ENCODE measurements around the gene SLC22A31.
"Not testable (repeated sequence)": the region's sequence is repeated elsewhere in the genome, so short reads cannot be mapped to it uniquely, and the experiment has no call there.

DNA sequence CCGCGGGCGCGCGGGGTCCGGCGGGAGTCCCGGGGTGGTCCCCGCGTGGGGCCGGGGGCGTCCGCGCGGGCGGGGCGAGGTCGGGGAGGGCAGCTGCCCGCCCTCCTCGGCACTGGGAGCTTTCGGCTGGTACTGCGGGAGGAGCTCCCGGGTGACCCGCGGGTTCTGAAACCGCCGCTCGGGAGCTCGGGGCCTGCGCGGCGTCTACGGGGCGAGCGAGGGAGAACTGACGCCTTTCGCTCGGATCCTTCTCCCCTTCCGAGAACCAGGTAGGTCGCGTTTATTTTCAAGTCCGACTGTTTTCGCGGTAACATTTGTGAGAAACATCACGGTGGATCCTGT lies 47.4 kb upstream of the SLC22A31 start:
- TF ChIP-seq, protein P1, sequence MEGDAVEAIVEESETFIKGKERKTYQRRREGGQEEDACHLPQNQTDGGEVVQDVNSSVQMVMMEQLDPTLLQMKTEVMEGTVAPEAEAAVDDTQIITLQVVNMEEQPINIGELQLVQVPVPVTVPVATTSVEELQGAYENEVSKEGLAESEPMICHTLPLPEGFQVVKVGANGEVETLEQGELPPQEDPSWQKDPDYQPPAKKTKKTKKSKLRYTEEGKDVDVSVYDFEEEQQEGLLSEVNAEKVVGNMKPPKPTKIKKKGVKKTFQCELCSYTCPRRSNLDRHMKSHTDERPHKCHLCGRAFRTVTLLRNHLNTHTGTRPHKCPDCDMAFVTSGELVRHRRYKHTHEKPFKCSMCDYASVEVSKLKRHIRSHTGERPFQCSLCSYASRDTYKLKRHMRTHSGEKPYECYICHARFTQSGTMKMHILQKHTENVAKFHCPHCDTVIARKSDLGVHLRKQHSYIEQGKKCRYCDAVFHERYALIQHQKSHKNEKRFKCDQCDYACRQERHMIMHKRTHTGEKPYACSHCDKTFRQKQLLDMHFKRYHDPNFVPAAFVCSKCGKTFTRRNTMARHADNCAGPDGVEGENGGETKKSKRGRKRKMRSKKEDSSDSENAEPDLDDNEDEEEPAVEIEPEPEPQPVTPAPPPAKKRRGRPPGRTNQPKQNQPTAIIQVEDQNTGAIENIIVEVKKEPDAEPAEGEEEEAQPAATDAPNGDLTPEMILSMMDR (conservative IDR thresholded peaks at IDR 0.05; ENCODE audit: low read depth, low read length), result not testable (repeated sequence)
- not testable (repeated sequence) for TF ChIP-seq EZH2 (IDR thresholded peaks at IDR 0.05; ENCODE audit: borderline replicate concordance, low read depth, low read length, poor library complexity, severe bottlenecking)

All from A673 (cell line).